ENCODE measurements around the gene GALR2. TPM values are rescaled to one million over a fixed set of nuclear protein-coding genes. Genes with fewer than 3 reads are reported as not detected.
"Not testable (repeated sequence)": the region's sequence is repeated elsewhere in the genome, so short reads cannot be mapped to it uniquely, and the experiment has no call there.

GALR2 gene
- total RNA-seq, 1 donor from 2014 or later: 3.3 TPM

GRCh38 chr17:76077584-76078110 is 3.1 kb downstream of the GALR2 start:
- Mint-ChIP-seq H3K27ac (ENCODE audit: unreplicated experiment) (no peak overlapping the region), H3K9me3 (ENCODE audit: unreplicated experiment) (peaks cover 11% of the 10 kb centered on the region), H3K4me3 (ENCODE audit: unreplicated experiment) (no peak overlapping the region), H3K4me1 (ENCODE audit: low read depth, unreplicated experiment) (peaks cover 5% of the 10 kb centered on the region), H3K36me3 (ENCODE audit: unreplicated experiment) (no peaks in the 10 kb centered on the region), H3K27me3 (ENCODE audit: unreplicated experiment) (peaks cover 35% of the 10 kb centered on the region)
- TF ChIP-seq, protein P1, sequence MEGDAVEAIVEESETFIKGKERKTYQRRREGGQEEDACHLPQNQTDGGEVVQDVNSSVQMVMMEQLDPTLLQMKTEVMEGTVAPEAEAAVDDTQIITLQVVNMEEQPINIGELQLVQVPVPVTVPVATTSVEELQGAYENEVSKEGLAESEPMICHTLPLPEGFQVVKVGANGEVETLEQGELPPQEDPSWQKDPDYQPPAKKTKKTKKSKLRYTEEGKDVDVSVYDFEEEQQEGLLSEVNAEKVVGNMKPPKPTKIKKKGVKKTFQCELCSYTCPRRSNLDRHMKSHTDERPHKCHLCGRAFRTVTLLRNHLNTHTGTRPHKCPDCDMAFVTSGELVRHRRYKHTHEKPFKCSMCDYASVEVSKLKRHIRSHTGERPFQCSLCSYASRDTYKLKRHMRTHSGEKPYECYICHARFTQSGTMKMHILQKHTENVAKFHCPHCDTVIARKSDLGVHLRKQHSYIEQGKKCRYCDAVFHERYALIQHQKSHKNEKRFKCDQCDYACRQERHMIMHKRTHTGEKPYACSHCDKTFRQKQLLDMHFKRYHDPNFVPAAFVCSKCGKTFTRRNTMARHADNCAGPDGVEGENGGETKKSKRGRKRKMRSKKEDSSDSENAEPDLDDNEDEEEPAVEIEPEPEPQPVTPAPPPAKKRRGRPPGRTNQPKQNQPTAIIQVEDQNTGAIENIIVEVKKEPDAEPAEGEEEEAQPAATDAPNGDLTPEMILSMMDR (IDR thresholded peaks at IDR 0.05; ENCODE audit: partially characterized antibody, unreplicated experiment): no peak
- no peak for DNase-seq

- not testable (repeated sequence) for H3K36me3 Mint-ChIP-seq (ENCODE audit: unreplicated experiment); H3K4me3 Mint-ChIP-seq (ENCODE audit: unreplicated experiment); H3K4me1 Mint-ChIP-seq (ENCODE audit: low read depth, unreplicated experiment); DNase-seq
- peaks cover 11% of the 10 kb centered on the region for H3K9me3 Mint-ChIP-seq (ENCODE audit: unreplicated experiment)
- H3K27ac Mint-ChIP-seq (ENCODE audit: unreplicated experiment): peak overlapping the region; percentile 12
- peaks cover 35% of the 10 kb centered on the region for H3K27me3 Mint-ChIP-seq (ENCODE audit: unreplicated experiment)
Measured at GRCh38 chr17:76078370-76078769, 3.8 kb downstream of the GALR2 start.

DNA sequence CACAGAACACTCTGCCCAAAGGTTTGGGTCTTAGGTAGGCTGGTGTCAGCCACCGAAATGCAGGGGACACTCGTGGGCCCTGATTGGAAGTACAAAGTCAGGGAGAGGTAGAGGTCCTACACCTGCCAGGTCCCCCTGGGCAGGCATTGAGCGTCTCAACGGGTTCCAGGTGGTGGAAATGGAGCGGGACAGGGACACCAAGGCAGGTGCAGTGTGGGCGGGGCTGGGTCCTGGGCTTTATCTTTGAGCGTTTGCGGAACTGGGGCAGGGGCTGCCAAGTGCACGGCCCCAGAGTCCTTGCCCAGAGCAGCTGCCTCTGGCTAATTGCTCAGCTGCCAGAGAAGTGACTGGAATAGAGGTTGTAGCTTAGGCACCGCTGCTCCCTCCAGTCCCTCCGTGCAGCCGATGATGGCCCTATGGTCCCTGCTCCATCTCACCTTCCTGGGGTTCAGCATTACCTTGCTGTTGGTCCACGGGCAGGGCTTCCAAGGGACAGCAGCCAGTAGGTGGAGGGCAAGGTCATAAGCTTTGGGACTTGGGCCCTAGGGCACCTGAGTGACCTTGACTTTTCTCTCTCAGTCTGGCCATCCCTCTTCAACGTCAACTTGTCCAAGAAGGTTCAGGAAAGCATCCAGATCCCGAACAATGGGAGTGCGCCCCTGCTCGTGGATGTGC is 4.4 kb downstream of the GALR2 start, which contains the start of gene ZACN:
Gene ZACN, plus strand, starts transcription at position 323 of the 675 bp plus-strand sequence. Its CDS starts 83 bp downstream, at position 406.
- Mint-ChIP-seq H3K4me1 (ENCODE audit: low read depth, unreplicated experiment) (peaks cover 5% of the 10 kb centered on the region), H3K9me3 (ENCODE audit: unreplicated experiment) (peaks cover 11% of the 10 kb centered on the region), H3K4me3 (ENCODE audit: unreplicated experiment) (no peak within 1 kb of the TSS), H3K27ac (ENCODE audit: unreplicated experiment) (peak within 1 kb of the TSS; percentile 22), H3K36me3 (ENCODE audit: unreplicated experiment) (no peaks in the 10 kb centered on the region), H3K27me3 (ENCODE audit: unreplicated experiment) (peaks cover 32% of the 10 kb centered on the region)
- TF ChIP-seq, protein P1 (IDR thresholded peaks at IDR 0.05; ENCODE audit: partially characterized antibody, unreplicated experiment): no peak
- DNase-seq: no peak

DNA sequence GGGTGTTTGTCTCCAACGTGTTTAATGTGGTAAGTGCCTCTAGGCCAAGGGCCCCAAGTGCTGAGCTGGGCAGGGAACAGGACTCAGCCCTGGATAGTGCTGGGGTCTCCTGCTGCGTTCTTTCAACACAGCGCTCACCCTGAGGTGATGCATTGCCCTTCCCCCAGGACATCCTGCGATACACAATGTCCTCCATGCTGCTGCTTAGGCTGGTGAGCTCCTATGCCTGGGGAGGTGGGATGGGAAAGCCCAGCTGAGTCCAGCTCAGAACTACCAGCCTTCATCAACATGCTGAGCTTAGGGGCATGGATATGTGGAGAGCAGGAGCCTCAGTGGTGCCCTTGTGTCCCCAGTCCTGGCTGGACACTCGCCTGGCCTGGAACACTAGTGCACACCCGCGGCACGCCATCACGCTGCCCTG is 5.0 kb downstream of the GALR2 start:
- Mint-ChIP-seq H3K4me3 (ENCODE audit: unreplicated experiment) (no peak overlapping the region), H3K27me3 (ENCODE audit: unreplicated experiment) (peaks cover 32% of the 10 kb centered on the region), H3K27ac (ENCODE audit: unreplicated experiment) (peak overlapping the region; percentile 22), H3K9me3 (ENCODE audit: unreplicated experiment) (peaks cover 11% of the 10 kb centered on the region), H3K4me1 (ENCODE audit: low read depth, unreplicated experiment) (peaks cover 5% of the 10 kb centered on the region), H3K36me3 (ENCODE audit: unreplicated experiment) (peaks cover 2% of the 10 kb centered on the region)
- no peak for DNase-seq
- TF ChIP-seq, protein P1 (IDR thresholded peaks at IDR 0.05; ENCODE audit: partially characterized antibody, unreplicated experiment): no peak

GRCh38 chr17:76079956-76080767 is 5.6 kb downstream of the GALR2 start:
- DNase-seq: peak; percentile 44
- peaks cover 31% of the 10 kb centered on the region for H3K27me3 Mint-ChIP-seq (ENCODE audit: unreplicated experiment)
- peak overlapping the region; percentile 30 for H3K4me3 Mint-ChIP-seq (ENCODE audit: unreplicated experiment)
- peaks cover 5% of the 10 kb centered on the region for H3K4me1 Mint-ChIP-seq (ENCODE audit: low read depth, unreplicated experiment)
- TF ChIP-seq, protein P1 (IDR thresholded peaks at IDR 0.05; ENCODE audit: partially characterized antibody, unreplicated experiment): no peak
- H3K9me3 Mint-ChIP-seq (ENCODE audit: unreplicated experiment): peaks cover 11% of the 10 kb centered on the region
- peak overlapping the region; percentile 22 for H3K27ac Mint-ChIP-seq (ENCODE audit: unreplicated experiment)
- peaks cover 5% of the 10 kb centered on the region for H3K36me3 Mint-ChIP-seq (ENCODE audit: unreplicated experiment)
